Omental fat pad (tissue), 4 donors: ENCODE data around the gene PELO. TPM values are rescaled to one million over a fixed set of nuclear protein-coding genes. Genes with fewer than 3 reads are reported as not detected.

Experiments used
- ATAC-seq: fragments of 150-250 bp; one replicate; pipeline ENCODE4 v1.9.1; 2016; ENCODE audit warnings: mild to moderate bottlenecking, moderate library complexity; ENCODE audit not compliant: low FRiP score
- DNase-seq: peaks from one replicate; pipeline ENCODE4 v3.0.0-alpha.2; 2019; ENCODE audit warnings: low spot score
- CTCF ChIP-seq, 3 donors: fragments of 450-650 bp; IDR thresholded peaks; one replicate each; pipeline ENCODE4 v1.5.1; 2016 to 2017; ENCODE audit warnings: antibody characterized with exemption in 3 of 3, mild to moderate bottlenecking in 3 of 3, moderate library complexity in 2 of 3
- total RNA-seq, 4 donors: library from RNA; depleted of rRNA; stranded (reverse); fragments of >200 nt; gene quantifications; one replicate each; pipeline ENCODE4 v1.1.0, GENCODE V29; 2016

PELO gene
- total RNA-seq, 4 donors from 2014 or later, result 11.9 to 33.2 (median 30.7) TPM

- DNase-seq, result no peak
- ATAC-seq, result no peak
- TF ChIP-seq CTCF (IDR thresholded peaks at IDR 0.05), result no peak
Measured at GRCh38 chr5:52824827-52825226, 37.1 kb downstream of the PELO start.

GRCh38 chr5:52825826-52826225 is 38.1 kb downstream of the PELO start:
- no peak for ATAC-seq
- DNase-seq, result no peak
- TF ChIP-seq CTCF (IDR thresholded peaks at IDR 0.05), result no peak

GRCh38 chr5:52827815-52828214 is 40.1 kb downstream of the PELO start:
- TF ChIP-seq CTCF (IDR thresholded peaks at IDR 0.05), result no peak
- no peak for ATAC-seq

GRCh38 chr5:52829664-52830063 is 41.9 kb downstream of the PELO start:
- DNase-seq, result no peak
- no peak for ATAC-seq
- no peak for TF ChIP-seq CTCF (IDR thresholded peaks at IDR 0.05)

More at GRCh38 chr5:52827815-52828214, 40.1 kb downstream of the PELO start:
- DNase-seq, result no peak

GRCh38 chr5:52830650-52831049 is 42.9 kb downstream of the PELO start:
- DNase-seq, result no peak
- no peak for ATAC-seq
- no peak for TF ChIP-seq CTCF (IDR thresholded peaks at IDR 0.05)

GRCh38 chr5:52831786-52832511 is 44.2 kb downstream of the PELO start:
- ATAC-seq, result no peak
- no peak for TF ChIP-seq CTCF (IDR thresholded peaks at IDR 0.05)
- no peak for DNase-seq

- no peak for ATAC-seq
- no peak for TF ChIP-seq CTCF (IDR thresholded peaks at IDR 0.05)
Measured at GRCh38 chr5:52834320-52834719, 46.6 kb downstream of the PELO start.

More at GRCh38 chr5:52834320-52834719, 46.6 kb downstream of the PELO start:
- DNase-seq, result no peak
